AG09309 (cell line): ENCODE measurements around the gene TUBB.

Source experiments
- DNase-seq: peaks from one replicate; pipeline ENCODE4 v3.0.0-alpha.2; 2010; ENCODE audit warnings: low read depth
- H3K4me3 ChIP-seq: 2 replicates; pipeline ENCODE4 v1.5.1; 2011; ENCODE audit warnings: mild to moderate bottlenecking, low read depth, low read length, moderate library complexity; ENCODE audit not compliant: control insufficient read depth
- CTCF ChIP-seq: IDR thresholded peaks from 2 replicates; pipeline ENCODE4 v1.5.1; 2011; ENCODE audit warnings: mild to moderate bottlenecking, low read depth, low read length, inconsistent platforms; ENCODE audit not compliant: insufficient read depth, control insufficient read depth; ENCODE audit errors: missing control alignments

Gene TUBB

GRCh38 chr6:30679765-30680535 lies 40.2 kb upstream of the TUBB start:
- H3K4me3 ChIP-seq = no peak overlapping the region; the same call in 1 of the 2 replicates
- no peak for TF ChIP-seq CTCF
- no peak for DNase-seq

GRCh38 chr6:30681766-30682142 lies 38.4 kb upstream of the TUBB start:
- TF ChIP-seq CTCF = no peak
- DNase-seq = no peak
- H3K4me3 ChIP-seq = peak overlapping the region; percentile 89

DNA sequence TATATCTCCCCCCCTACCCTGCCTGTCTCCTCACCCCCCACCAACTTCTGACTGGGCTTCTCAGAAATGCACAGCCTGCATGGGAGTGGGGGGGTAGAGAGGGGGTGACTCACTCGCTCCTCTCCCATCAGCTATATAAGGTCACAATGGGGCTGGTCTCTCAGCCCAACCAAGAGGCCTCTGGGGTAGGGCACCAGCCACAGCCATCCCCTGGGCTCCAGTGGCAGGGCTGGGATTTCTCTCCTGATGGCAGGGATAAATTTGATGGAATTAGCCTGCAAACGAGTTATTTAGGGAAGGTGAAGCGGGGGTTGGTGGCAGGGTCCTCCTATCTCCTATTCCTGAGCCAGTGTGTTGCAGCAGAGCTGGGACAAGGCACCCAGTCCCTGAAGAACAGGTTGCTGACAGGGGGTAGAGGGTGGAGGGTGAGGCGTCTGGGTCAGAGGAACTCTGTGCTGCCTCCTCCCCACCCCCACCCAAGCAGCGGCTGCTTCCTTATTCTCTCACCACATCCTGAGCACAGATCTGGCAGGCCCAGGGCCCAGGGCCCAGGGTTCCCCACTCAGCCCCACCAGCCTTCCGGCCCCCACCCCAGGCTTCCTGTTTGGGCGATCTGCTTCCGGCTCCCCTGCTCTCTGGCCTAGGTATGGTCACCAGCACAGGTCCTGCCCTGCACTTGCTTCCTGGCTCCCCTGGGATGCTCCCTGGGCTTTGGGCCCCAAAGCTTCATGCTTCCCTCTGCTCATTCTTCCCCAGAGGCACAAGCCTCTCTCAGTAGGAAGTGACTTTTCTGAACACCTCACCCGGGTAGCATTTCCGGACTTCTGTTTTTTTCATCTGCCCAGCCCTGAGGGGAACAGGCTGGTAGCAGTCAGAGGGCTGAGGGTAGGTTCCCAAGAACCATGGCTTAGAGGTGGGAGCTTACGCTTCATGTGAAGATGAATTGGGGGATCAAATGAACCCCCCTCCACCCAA lies 37.7 kb upstream of the TUBB start:
- H3K4me3 ChIP-seq = peak overlapping the region; percentile 89
- peak; percentile 48 for DNase-seq

DNA sequence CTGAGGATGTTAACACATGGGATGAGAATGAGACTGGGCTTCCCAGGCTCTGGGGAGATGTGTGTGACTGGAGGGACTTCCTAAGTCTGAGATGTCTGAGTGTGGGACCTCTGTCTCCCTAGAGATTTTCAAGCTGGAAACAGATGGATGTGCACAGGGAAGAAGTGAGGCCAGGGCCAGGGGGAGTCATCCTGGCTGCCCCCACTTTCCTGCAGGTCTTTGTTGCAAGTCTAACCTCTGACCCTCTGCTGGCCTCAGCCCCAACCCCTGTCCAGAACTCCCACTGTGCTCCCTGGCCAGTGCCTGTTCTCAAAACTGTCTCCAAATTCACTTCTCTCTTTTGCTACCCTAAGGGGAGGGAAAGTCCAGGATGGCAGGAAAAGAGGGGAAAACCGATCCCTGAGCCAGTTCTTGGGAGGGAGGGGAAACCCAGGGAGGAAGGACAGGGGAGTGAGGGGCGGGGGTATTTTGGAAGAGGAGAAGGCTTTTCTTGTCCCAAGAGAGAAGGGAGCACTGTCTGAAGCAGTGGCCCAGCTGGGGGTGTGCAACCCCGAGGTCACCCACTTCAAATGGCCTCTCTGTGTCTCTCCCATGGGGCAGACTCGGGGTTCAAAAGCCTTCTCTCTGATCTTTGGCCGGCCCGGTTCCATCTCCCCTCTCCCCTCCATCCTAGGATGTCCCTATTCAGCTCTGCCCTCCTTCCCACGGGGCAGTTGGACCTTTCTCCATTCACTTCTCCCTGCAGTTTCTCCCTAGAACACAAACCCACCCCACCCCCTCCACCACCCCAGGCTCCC lies 36.8 kb upstream of the TUBB start:
- DNase-seq = no peak
- TF ChIP-seq CTCF = no peak
- peak overlapping the region; percentile 89 for H3K4me3 ChIP-seq

More for the DNA sequence above, 37.7 kb upstream of the TUBB start:
- no peak for TF ChIP-seq CTCF

DNA sequence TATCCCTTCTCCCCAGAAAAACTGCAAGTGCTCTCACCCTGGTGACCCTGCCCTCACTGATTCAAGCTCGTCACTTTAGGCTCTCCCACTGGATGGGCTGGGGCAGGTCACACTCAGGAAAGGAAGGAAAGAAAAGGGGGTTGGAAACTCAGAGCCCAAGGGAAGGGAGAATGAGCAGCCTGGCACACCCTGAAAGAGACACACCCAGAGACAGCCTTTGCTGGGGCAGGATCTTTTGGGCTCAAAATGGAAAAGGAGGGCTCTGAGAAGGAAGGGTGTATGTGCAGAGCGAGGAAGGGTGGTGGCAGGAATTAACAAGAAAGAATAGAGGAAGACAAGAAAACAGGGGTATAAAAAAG lies 36.2 kb upstream of the TUBB start:
- peak overlapping the region; percentile 89 for H3K4me3 ChIP-seq
- no peak for TF ChIP-seq CTCF
- no peak for DNase-seq
